ENCODE measurements around the gene HS3ST3A1.

The HS3ST3A1 gene

DNA sequence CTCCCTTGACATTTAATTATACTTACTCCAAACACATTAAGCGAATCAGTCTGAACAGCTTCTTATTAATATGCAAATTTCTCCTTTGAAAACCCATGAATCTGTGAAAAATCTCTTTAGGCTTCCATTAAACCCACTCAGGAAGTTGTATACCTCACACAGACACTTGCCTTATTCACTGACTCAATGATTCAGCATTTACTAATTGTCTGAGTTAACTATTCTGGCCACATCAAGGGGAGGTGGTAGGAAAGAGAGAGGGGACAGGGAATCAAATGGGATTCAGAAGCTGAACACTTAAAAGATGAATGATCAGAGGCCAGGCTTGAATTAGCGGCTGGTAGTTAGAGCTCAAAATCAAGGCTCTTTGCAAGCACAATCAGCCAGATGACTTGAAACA, 70.0 kb downstream of the HS3ST3A1 start:
- no peak overlapping the region for H3K4me3 ChIP-seq (ENCODE audit: low read depth, low read length)
- DNase-seq (ENCODE audit: low read depth), result no peak
- TF ChIP-seq, protein P1, sequence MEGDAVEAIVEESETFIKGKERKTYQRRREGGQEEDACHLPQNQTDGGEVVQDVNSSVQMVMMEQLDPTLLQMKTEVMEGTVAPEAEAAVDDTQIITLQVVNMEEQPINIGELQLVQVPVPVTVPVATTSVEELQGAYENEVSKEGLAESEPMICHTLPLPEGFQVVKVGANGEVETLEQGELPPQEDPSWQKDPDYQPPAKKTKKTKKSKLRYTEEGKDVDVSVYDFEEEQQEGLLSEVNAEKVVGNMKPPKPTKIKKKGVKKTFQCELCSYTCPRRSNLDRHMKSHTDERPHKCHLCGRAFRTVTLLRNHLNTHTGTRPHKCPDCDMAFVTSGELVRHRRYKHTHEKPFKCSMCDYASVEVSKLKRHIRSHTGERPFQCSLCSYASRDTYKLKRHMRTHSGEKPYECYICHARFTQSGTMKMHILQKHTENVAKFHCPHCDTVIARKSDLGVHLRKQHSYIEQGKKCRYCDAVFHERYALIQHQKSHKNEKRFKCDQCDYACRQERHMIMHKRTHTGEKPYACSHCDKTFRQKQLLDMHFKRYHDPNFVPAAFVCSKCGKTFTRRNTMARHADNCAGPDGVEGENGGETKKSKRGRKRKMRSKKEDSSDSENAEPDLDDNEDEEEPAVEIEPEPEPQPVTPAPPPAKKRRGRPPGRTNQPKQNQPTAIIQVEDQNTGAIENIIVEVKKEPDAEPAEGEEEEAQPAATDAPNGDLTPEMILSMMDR (conservative IDR thresholded peaks at IDR 0.05; ENCODE audit: low read depth, low read length), result no peak

DNA sequence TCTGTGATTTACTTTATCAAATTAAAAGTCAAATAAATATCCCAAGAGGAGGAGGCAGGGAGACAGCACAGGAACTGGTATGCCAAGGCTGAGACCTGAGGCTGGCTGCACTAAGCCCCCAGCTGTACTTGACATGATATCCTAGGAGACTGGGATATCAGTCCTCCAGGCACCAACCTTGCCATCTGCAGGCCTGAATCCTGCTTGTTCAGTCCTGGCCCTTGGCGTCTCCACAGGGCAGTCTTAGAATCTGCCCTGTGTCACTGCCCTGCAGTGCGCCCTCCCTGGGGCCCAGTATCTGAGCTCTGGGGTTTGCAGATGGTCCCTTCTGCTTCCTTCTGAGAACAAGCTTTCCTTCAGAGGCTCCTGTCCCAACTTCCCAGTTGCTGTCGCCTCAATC, 75.9 kb downstream of the HS3ST3A1 start:
- TF ChIP-seq, protein P1 (conservative IDR thresholded peaks at IDR 0.05; ENCODE audit: low read depth, low read length), result no peak
- H3K4me3 ChIP-seq (ENCODE audit: low read depth, low read length), result no peak overlapping the region
- DNase-seq (ENCODE audit: low read depth), result no peak

DNA sequence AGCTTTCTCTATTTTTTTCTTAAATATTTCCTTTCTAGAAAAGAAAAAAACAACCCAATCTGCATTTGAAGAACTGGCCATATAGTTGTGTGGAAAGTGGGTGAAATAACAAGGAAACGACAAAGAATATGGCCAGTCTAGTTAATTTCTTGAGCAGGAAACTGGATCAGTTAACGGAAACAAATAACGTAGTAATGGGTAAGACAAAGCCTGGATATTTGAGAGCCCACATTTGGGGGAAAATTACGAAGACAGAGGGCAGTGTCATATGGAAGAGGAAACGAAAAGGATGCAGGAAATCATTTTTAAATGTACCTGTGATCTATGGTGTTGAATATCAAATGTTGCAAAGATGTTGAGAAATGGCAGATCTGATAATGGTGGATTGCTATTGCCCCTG, 78.6 kb downstream of the HS3ST3A1 start:
- TF ChIP-seq, protein P1 (conservative IDR thresholded peaks at IDR 0.05; ENCODE audit: low read depth, low read length), result no peak
- no peak for DNase-seq (ENCODE audit: low read depth)
- no peak overlapping the region for H3K4me3 ChIP-seq (ENCODE audit: low read depth, low read length)

- no peak for DNase-seq (ENCODE audit: low read depth)
- H3K4me3 ChIP-seq (ENCODE audit: low read depth, low read length), result no peak overlapping the region
- TF ChIP-seq, protein P1 (conservative IDR thresholded peaks at IDR 0.05; ENCODE audit: low read depth, low read length), result no peak
These were observed 79.0 kb downstream of the HS3ST3A1 start for GRCh38 chr17:13522749-13523148.

DNA sequence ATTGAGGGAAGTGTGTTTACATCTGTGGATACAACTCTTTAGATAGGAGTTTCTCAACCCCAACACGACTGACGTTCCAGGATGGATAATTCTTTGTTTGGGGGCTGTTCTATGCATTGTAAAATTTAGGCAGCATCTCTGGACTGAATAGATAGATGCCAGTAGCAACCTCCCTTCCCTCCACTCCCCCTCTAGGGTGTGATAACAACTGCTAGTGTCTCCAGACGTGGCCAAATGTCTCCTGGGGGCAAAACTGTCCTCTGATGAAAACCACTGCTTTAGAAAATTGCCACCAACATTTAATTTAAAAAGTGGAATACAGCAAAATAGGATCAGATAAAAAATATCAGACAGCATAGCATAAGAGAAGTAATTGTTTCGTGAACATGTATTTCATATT, 79.9 kb downstream of the HS3ST3A1 start:
- H3K4me3 ChIP-seq (ENCODE audit: low read depth, low read length), result no peak overlapping the region
- TF ChIP-seq, protein P1 (conservative IDR thresholded peaks at IDR 0.05; ENCODE audit: low read depth, low read length), result no peak
- DNase-seq (ENCODE audit: low read depth), result no peak

GRCh38 chr17:13520899-13521572, 80.7 kb downstream of the HS3ST3A1 start:
- no peak overlapping the region for H3K4me3 ChIP-seq (ENCODE audit: low read depth, low read length)
- TF ChIP-seq, protein P1 (conservative IDR thresholded peaks at IDR 0.05; ENCODE audit: low read depth, low read length), result no peak
- DNase-seq (ENCODE audit: low read depth), result peak; percentile 80
